Dendritic cell treated with granulocyte-macrophage colony-stimulating factor and Interleukin-4, amounts not matched to agents 40 ng/mL and 50 ng/mL, for 4 days (primary cell): ENCODE data around the gene AKT2.
A peak's percentile ranks its signal among the peaks of the same experiment; 100 is the strongest.

ENCODE experiments used
- H3K27ac Mint-ChIP-seq: one replicate; pipeline ENCODE4 v1.8.0; 2022; ENCODE audit warnings: mild to moderate bottlenecking, mixed read lengths
- H3K27me3 Mint-ChIP-seq: one replicate; pipeline ENCODE4 v1.8.0; 2022; ENCODE audit warnings: mild to moderate bottlenecking, mixed read lengths
- H3K36me3 Mint-ChIP-seq: one replicate; pipeline ENCODE4 v1.8.0; 2022; ENCODE audit warnings: low read depth, mixed read lengths
- H3K4me1 Mint-ChIP-seq: one replicate; pipeline ENCODE4 v1.8.0; 2022; ENCODE audit warnings: low read depth, mixed read lengths
- H3K4me3 Mint-ChIP-seq: one replicate; pipeline ENCODE4 v1.8.0; 2022; ENCODE audit warnings: mild to moderate bottlenecking, moderate library complexity, mixed read lengths
- H3K9me3 Mint-ChIP-seq: one replicate; pipeline ENCODE4 v1.8.0; 2022; ENCODE audit warnings: mixed read lengths
- intact Hi-C: fragments of 100-400 bp; cut with micrococcal nuclease; formaldehyde crosslinking; loops from one replicate; pipeline ENCODE4 v1.15.0; 2022

The AKT2 gene

GRCh38 chr19:40313229-40313983 lies 28.3 kb upstream of the AKT2 start:
- Mint-ChIP-seq H3K4me1 (peaks cover 17% of the 10 kb centered on the region), H3K27ac (no peak overlapping the region), H3K4me3 (no peak overlapping the region), H3K27me3 (no peaks in the 10 kb centered on the region), H3K36me3 (peaks cover 20% of the 10 kb centered on the region), H3K9me3 (no peaks in the 10 kb centered on the region)
- intact Hi-C loops = no loop called here

GRCh38 chr19:40312533-40312932 lies 27.4 kb upstream of the AKT2 start:
- H3K27ac Mint-ChIP-seq = no peak overlapping the region
- H3K4me1 Mint-ChIP-seq = peaks cover 23% of the 10 kb centered on the region
- intact Hi-C loops = no loop called here
- no peak overlapping the region for H3K4me3 Mint-ChIP-seq
- H3K36me3 Mint-ChIP-seq = peaks cover 15% of the 10 kb centered on the region
- H3K9me3 Mint-ChIP-seq = no peaks in the 10 kb centered on the region
- H3K27me3 Mint-ChIP-seq = no peaks in the 10 kb centered on the region

DNA sequence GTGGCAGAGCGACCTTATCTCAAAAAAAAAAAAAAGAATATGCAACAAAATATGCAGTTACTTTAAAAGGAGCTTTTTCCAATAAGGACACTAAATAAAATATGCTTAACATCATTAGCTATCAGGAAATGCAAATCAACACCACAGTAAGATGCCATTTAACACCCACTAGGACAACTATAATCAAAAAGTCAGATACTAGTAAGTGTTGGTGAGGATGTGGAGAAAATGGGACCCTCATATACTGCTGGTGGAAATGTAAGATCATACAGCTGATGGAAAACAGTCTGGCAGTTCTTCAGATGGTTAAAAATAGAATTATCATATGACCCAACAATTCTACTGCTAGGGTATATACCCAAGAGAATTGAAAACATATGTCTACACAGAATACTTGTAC lies 24.5 kb upstream of the AKT2 start:
- H3K4me1 Mint-ChIP-seq = peaks cover 23% of the 10 kb centered on the region
- no peaks in the 10 kb centered on the region for H3K36me3 Mint-ChIP-seq
- no peak overlapping the region for H3K4me3 Mint-ChIP-seq
- H3K27ac Mint-ChIP-seq = no peak overlapping the region
- no peaks in the 10 kb centered on the region for H3K9me3 Mint-ChIP-seq
- no peaks in the 10 kb centered on the region for H3K27me3 Mint-ChIP-seq
- intact Hi-C loops = loop anchor here (5.0 to 10.0 kb wide), 3 partner anchors 58 to 325 kb away; partner anchors contain the start of genes BLVRB and SPTBN4

DNA sequence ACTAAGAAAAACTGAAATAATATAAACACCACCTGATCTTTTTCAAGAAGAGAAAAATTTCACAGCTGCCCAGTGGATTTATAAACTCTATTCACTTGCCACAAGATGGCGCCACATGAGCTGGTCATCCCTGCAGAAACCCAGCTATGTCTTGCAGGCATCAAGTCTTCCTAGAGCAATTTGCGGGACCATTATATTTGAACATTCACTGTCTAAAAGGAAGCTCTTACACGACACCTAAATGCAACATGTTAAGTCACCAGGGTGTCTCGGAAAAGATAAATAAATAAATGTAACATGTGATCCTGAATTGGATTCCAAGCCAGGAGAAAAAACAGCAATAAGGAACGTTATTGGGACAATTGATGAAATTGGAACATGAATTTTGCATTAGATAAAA lies 20.3 kb upstream of the AKT2 start:
- no peaks in the 10 kb centered on the region for H3K9me3 Mint-ChIP-seq
- H3K27me3 Mint-ChIP-seq = no peaks in the 10 kb centered on the region
- H3K4me3 Mint-ChIP-seq = no peak overlapping the region
- H3K36me3 Mint-ChIP-seq = no peaks in the 10 kb centered on the region
- peaks cover 16% of the 10 kb centered on the region for H3K4me1 Mint-ChIP-seq
- intact Hi-C loops = loop anchor here (5.0 to 10.0 kb wide), 3 partner anchors 62 to 329 kb away; partner anchors contain the start of genes BLVRB and SPTBN4
- no peak overlapping the region for H3K27ac Mint-ChIP-seq

GRCh38 chr19:40304306-40304705 lies 19.2 kb upstream of the AKT2 start:
- no peak overlapping the region for H3K4me3 Mint-ChIP-seq
- no peaks in the 10 kb centered on the region for H3K27me3 Mint-ChIP-seq
- H3K9me3 Mint-ChIP-seq = no peaks in the 10 kb centered on the region
- intact Hi-C loops = loop anchor here (10.0 kb wide), 2 partner anchors 160 to 330 kb away; partner anchors contain the start of genes BLVRB and SPTBN4
- H3K36me3 Mint-ChIP-seq = no peaks in the 10 kb centered on the region
- peaks cover 16% of the 10 kb centered on the region for H3K4me1 Mint-ChIP-seq
- no peak overlapping the region for H3K27ac Mint-ChIP-seq

- no peaks in the 10 kb centered on the region for H3K36me3 Mint-ChIP-seq
- peaks cover 16% of the 10 kb centered on the region for H3K4me1 Mint-ChIP-seq
- intact Hi-C loops = loop anchor here (10.0 kb wide), 2 partner anchors 161 to 331 kb away; partner anchors contain the start of genes BLVRB and SPTBN4
- H3K27me3 Mint-ChIP-seq = no peaks in the 10 kb centered on the region
- H3K9me3 Mint-ChIP-seq = no peaks in the 10 kb centered on the region
- H3K4me3 Mint-ChIP-seq = no peak overlapping the region
- no peak overlapping the region for H3K27ac Mint-ChIP-seq
These were observed 18.6 kb upstream of the AKT2 start for GRCh38 chr19:40303765-40304164.

- no peak overlapping the region for H3K27ac Mint-ChIP-seq
- H3K4me1 Mint-ChIP-seq = peaks cover 9% of the 10 kb centered on the region
- intact Hi-C loops = loop anchor here (10.0 kb wide), 2 partner anchors 162 to 332 kb away; partner anchors contain the start of genes BLVRB and SPTBN4
- no peak overlapping the region for H3K4me3 Mint-ChIP-seq
- no peaks in the 10 kb centered on the region for H3K9me3 Mint-ChIP-seq
- no peaks in the 10 kb centered on the region for H3K27me3 Mint-ChIP-seq
- no peaks in the 10 kb centered on the region for H3K36me3 Mint-ChIP-seq
These were observed 17.3 kb upstream of the AKT2 start for GRCh38 chr19:40302224-40303011.

DNA sequence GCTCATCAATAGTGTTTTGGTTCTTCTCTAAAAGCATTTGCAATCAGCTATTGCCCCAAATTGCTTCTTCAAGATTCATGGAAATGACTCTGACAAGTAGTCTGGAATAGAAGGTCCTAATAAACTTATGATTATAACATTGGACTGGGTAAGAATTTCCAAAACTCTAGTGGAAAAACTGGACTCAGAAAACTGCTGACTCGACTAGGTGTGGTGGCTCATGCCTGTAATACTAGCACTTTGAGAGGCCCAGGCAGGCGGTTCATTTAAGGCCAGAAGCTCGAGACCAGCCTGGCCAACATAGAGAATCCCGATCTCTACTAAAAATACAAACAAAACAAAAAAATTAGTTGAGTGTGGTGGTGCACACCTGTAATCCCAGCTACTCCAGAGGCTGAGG lies 15.5 kb upstream of the AKT2 start:
- H3K4me3 Mint-ChIP-seq = no peak overlapping the region
- intact Hi-C loops = loop anchor here (10.0 kb wide), 2 partner anchors 164 to 334 kb away; partner anchors contain the start of genes BLVRB and SPTBN4
- H3K9me3 Mint-ChIP-seq = no peaks in the 10 kb centered on the region
- H3K27ac Mint-ChIP-seq = no peak overlapping the region
- H3K36me3 Mint-ChIP-seq = no peaks in the 10 kb centered on the region
- peaks cover 6% of the 10 kb centered on the region for H3K4me1 Mint-ChIP-seq
- no peaks in the 10 kb centered on the region for H3K27me3 Mint-ChIP-seq

- Mint-ChIP-seq H3K27ac (no peak overlapping the region), H3K36me3 (no peaks in the 10 kb centered on the region), H3K27me3 (no peaks in the 10 kb centered on the region), H3K4me3 (no peak overlapping the region), H3K9me3 (no peaks in the 10 kb centered on the region), H3K4me1 (no peaks in the 10 kb centered on the region)
- intact Hi-C loops = no loop called here
These were observed 12.9 kb upstream of the AKT2 start for GRCh38 chr19:40298026-40298425.

GRCh38 chr19:40294560-40294959 lies 9.4 kb upstream of the AKT2 start:
- no peaks in the 10 kb centered on the region for H3K36me3 Mint-ChIP-seq
- intact Hi-C loops = no loop called here
- no peak overlapping the region for H3K4me3 Mint-ChIP-seq
- H3K27ac Mint-ChIP-seq = no peak overlapping the region
- no peaks in the 10 kb centered on the region for H3K9me3 Mint-ChIP-seq
- H3K4me1 Mint-ChIP-seq = no peaks in the 10 kb centered on the region
- no peaks in the 10 kb centered on the region for H3K27me3 Mint-ChIP-seq

DNA sequence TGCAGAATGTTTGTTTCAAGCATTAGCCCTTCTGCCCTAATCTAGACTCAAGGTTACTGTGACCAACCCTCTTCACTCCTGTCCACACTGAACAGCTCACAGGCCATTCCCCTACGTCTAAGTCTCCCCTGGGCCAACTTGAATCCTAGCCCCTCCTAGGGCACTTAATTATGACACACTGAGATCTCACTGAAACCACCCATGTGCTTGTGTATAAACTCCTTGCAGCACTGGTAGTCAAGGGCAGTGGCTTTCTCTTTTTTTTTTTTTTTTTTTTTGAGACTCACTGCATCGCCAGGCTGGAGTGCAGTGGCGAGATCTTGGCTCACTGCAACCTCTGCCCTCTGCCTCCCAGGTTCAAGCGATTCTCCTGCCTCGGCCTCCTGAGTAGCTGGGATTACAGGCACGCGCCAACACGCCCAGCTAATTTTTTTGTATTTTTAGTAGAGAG lies 1.9 kb upstream of the AKT2 start:
- Mint-ChIP-seq H3K36me3 (peaks cover 11% of the 10 kb centered on the region), H3K4me1 (peaks cover 24% of the 10 kb centered on the region), H3K27ac (peak overlapping the region; percentile 99), H3K27me3 (no peaks in the 10 kb centered on the region), H3K4me3 (no peak overlapping the region), H3K9me3 (no peaks in the 10 kb centered on the region)
- intact Hi-C loops = no loop called here

- intact Hi-C loops = no loop called here
- peak overlapping the region; percentile 84 for H3K4me3 Mint-ChIP-seq
- no peaks in the 10 kb centered on the region for H3K27me3 Mint-ChIP-seq
- H3K4me1 Mint-ChIP-seq = peaks cover 28% of the 10 kb centered on the region
- no peaks in the 10 kb centered on the region for H3K9me3 Mint-ChIP-seq
- peak overlapping the region; percentile 99 for H3K27ac Mint-ChIP-seq
- peaks cover 14% of the 10 kb centered on the region for H3K36me3 Mint-ChIP-seq
These were observed 1.3 kb upstream of the AKT2 start for GRCh38 chr19:40286235-40286970.

GRCh38 chr19:40285353-40286234 lies 449 bp upstream of the AKT2 start:
- Mint-ChIP-seq H3K27me3 (no peaks in the 10 kb centered on the region), H3K4me3 (peak overlapping the region; percentile 84), H3K9me3 (no peaks in the 10 kb centered on the region), H3K4me1 (peaks cover 34% of the 10 kb centered on the region), H3K27ac (peak overlapping the region; percentile 99), H3K36me3 (peaks cover 14% of the 10 kb centered on the region)
- intact Hi-C loops = no loop called here
